Stomach (tissue), 9 donors: ENCODE measurements around the gene SRSF8. TPM values are rescaled to one million over a fixed set of nuclear protein-coding genes. Genes with fewer than 3 reads are reported as not detected.

Source experiments
- DNase-seq, 2 donors: peaks; one replicate each; pipeline versions ENCODE4 v3.0.0 to v3.0.0-alpha.2; 2013 to 2019
- H3K27ac ChIP-seq, 5 donors: fragments of 200-600 bp in 4 of 5; sonication (generic) in 4 of 5; one replicate each; pipeline ENCODE4 v1.5.1; 2013 to 2019; ENCODE audit warnings: mild to moderate bottlenecking in 1 of 5, moderate library complexity in 1 of 5
- H3K27me3 ChIP-seq, 3 donors: fragments of 200-600 bp; sonication (generic); one replicate each; pipeline ENCODE4 v1.5.1; 2017 to 2019; ENCODE audit warnings: mixed run types in 1 of 3
- H3K36me3 ChIP-seq, 4 donors: fragments of 200-600 bp; sonication (generic); 1 replicate in 3 of 4; 2 replicates in 1 of 4; pipeline ENCODE4 v1.5.1; 2016 to 2019
- H3K4me1 ChIP-seq, 4 donors: fragments of 200-600 bp; sonication (generic); one replicate each; pipeline ENCODE4 v1.5.1; 2016 to 2019
- H3K4me3 ChIP-seq, 4 donors: fragments of 200-600 bp; sonication (generic) in 3 of 4; one replicate each; pipeline ENCODE4 v1.5.1; 2016 to 2019; ENCODE audit warnings: mild to moderate bottlenecking in 1 of 4
- H3K9me3 ChIP-seq, 4 donors: fragments of 200-600 bp; sonication (generic); one replicate each; pipeline ENCODE4 v1.5.1; 2016 to 2019
- CTCF ChIP-seq, 7 experiments: fragments of 450-650 bp in 4 of 7; fragments of 200-600 bp in 3 of 7; sonication (generic) in 3 of 7; IDR thresholded peaks; one replicate each; pipeline ENCODE4 v1.5.1; 2016 to 2019; ENCODE audit warnings: antibody characterized with exemption in 7 of 7, control low read depth in 2 of 7, mild to moderate bottlenecking in 1 of 7
- EP300 ChIP-seq: sonication (generic); formaldehyde crosslinking; IDR thresholded peaks from one replicate; pipeline ENCODE4 v1.6.1; 2017; ENCODE audit warnings: antibody characterized with exemption
- POLR2A ChIP-seq, 4 donors: fragments of 450-650 bp; IDR thresholded peaks; one replicate each; pipeline ENCODE4 v1.6.1; 2016; ENCODE audit warnings: antibody characterized with exemption in 4 of 4, control low read depth in 2 of 4, mild to moderate bottlenecking in 1 of 4, moderate library complexity in 1 of 4
- POLR2AphosphoS5 ChIP-seq, 3 donors: sonication (generic); formaldehyde crosslinking; IDR thresholded peaks; one replicate each; pipeline ENCODE4 v1.6.1; 2016; ENCODE audit warnings: antibody characterized with exemption in 3 of 3
- WGBS, 5 donors: extraction: QIAGEN DNeasy Blood & Tissue Kit in 3 of 5; methylation state at CpG; one replicate each; pipeline versions ENCODE4 v1.1.5 to v1.1.7; 2013 to 2018; 5-methylcytosine and 5-hydroxymethylcytosine counted together
- intact Hi-C: fragments of 100-400 bp; cut with DNase I; formaldehyde crosslinking; loops from one replicate; pipeline ENCODE4 v1.15.1; 2023; ENCODE audit warnings: low total_unique reads
- polyA plus RNA-seq, 3 donors: library from polyadenylated mRNA; stranded (reverse); fragments of 200-250 nt; gene quantifications; one replicate each; pipeline ENCODE4 v1.2.3, GENCODE V29; 2013
- total RNA-seq, 5 donors: library from RNA; depleted of rRNA; stranded (reverse); fragments of >200 nt; gene quantifications; one replicate each; pipeline versions ENCODE4 v1.1.0 to v1.2.3, GENCODE V29; 2014 to 2016
- donor health status: healthy with polysubstance abuse.
- donor health status: Bipolar disorder and iron deficiency.
- donor health status: healthy.

The SRSF8 gene
- total and polyA plus RNA-seq, 8 donors: 10.7 to 39.6 (median 29.3) TPM

- no peak for DNase-seq
- Histone ChIP-seq H3K4me3 (no peak overlapping the region), H3K9me3 (peaks cover 0 to 5% (median 0%) of the 10 kb centered on the region in 4 donors), H3K36me3 (no peaks in the 10 kb centered on the region), H3K27me3 (no peaks in the 10 kb centered on the region), H3K4me1 (peaks cover 0 to 9% (median 4%) of the 10 kb centered on the region in 4 donors), H3K27ac (no peak overlapping the region)
- WGBS, 5 donors: 73 to 84% (median 83%) methylated on average over 1 of the region's 1 CpG
- intact Hi-C loops: no loop called here
- TF ChIP-seq POLR2AphosphoS5 (IDR thresholded peaks at IDR 0.05) (no peak), EP300 (no peak), CTCF (IDR thresholded peaks at IDR 0.05) (no peak), POLR2A (IDR thresholded peaks at IDR 0.05) (no peak)
Observed at GRCh38 chr11:95115597-95115996, 48.9 kb downstream of the SRSF8 start.

- H3K36me3 ChIP-seq: no peaks in the 10 kb centered on the region
- 53 to 76% (median 69%) methylated on average over 2 of the region's 2 CpGs for WGBS, 5 donors
- H3K4me3 ChIP-seq: no peak overlapping the region
- H3K27ac ChIP-seq: no peak overlapping the region
- intact Hi-C loops: no loop called here
- no peaks in the 10 kb centered on the region for H3K27me3 ChIP-seq
- no peak for DNase-seq
- TF ChIP-seq POLR2AphosphoS5 (IDR thresholded peaks at IDR 0.05) (no peak), CTCF (IDR thresholded peaks at IDR 0.05) (no peak), EP300 (no peak), POLR2A (IDR thresholded peaks at IDR 0.05) (no peak)
- H3K4me1 ChIP-seq: peaks cover 0 to 13% (median 0%) of the 10 kb centered on the region in 4 donors
- H3K9me3 ChIP-seq: peaks cover 0 to 5% (median 0%) of the 10 kb centered on the region in 4 donors
Observed at GRCh38 chr11:95119361-95120060, 52.8 kb downstream of the SRSF8 start.

Other genes with a start within 250 kb of the SRSF8 start
- gene CWC15, start 93.4 kb upstream of the SRSF8 start, total RNA-seq: 10 to 100 TPM in 4 of 5 donors, 1 to 10 TPM in 1; 8.2 to 47.2 (median 37.5) TPM
- gene CWC15, start 93.4 kb upstream of the SRSF8 start, polyA plus RNA-seq: 10 to 100 TPM; 53.9 to 88.9 (median 56.7) TPM
- under 1 TPM in 2 of 5 donors, not detected in 3; 0.58 to 0.73 TPM for gene KDM4D, start 93.2 kb upstream of the SRSF8 start, total RNA-seq
- under 1 TPM; 0.12 to 0.31 (median 0.25) TPM for gene KDM4D, start 93.2 kb upstream of the SRSF8 start, polyA plus RNA-seq
- gene KDM4E, start 41.7 kb upstream of the SRSF8 start, total RNA-seq: not detected
- not detected for gene KDM4E, start 41.7 kb upstream of the SRSF8 start, polyA plus RNA-seq
- gene KDM4F, start 17.5 kb upstream of the SRSF8 start, total RNA-seq: not detected
- not detected for gene KDM4F, start 17.5 kb upstream of the SRSF8 start, polyA plus RNA-seq
- 10 to 100 TPM; 11.1 to 32.2 (median 22.3) TPM for gene ENDOD1, start 22.9 kb downstream of the SRSF8 start, total RNA-seq
- gene ENDOD1, start 22.9 kb downstream of the SRSF8 start, polyA plus RNA-seq: 1 to 10 TPM; 2.4 to 8.4 (median 3.2) TPM
- gene SESN3, start 164.3 kb downstream of the SRSF8 start, total RNA-seq: 10 to 100 TPM in 3 of 5 donors, 1 to 10 TPM in 2; 5.5 to 43.7 (median 12.1) TPM
- 1 to 10 TPM; 2.7 to 4.7 (median 3.8) TPM for gene SESN3, start 164.3 kb downstream of the SRSF8 start, polyA plus RNA-seq